HepG2 (cell line): ENCODE data around the gene TTLL13. TPM values are rescaled to one million over a fixed set of nuclear protein-coding genes. Genes with fewer than 3 reads are reported as not detected.

Source experiments
- CEBPG ChIP-seq: IDR thresholded peaks from 2 replicates; pipeline ENCODE4 v1.6.1; 2016
- FOXK1 ChIP-seq: sonication (generic); formaldehyde crosslinking; IDR thresholded peaks from 2 replicates; pipeline ENCODE4 v1.4.0; 2020; ENCODE audit warnings: low read depth, missing genetic modification reagents, borderline replicate concordance
- HNRNPH1 ChIP-seq: fragments of 200-400 bp; formaldehyde crosslinking; optimal IDR thresholded peaks from 2 replicates; pipeline ENCODE3; 2017; ENCODE audit warnings: mild to moderate bottlenecking, low read depth, low read length
- HOXA5 ChIP-seq: sonication (generic); formaldehyde crosslinking; IDR thresholded peaks from 2 replicates; pipeline ENCODE4 v1.4.0; 2020; ENCODE audit warnings: missing genetic modification reagents
- HOXA9 ChIP-seq: sonication (generic); formaldehyde crosslinking; IDR thresholded peaks from 2 replicates; pipeline ENCODE4 v1.8.1; 2022; ENCODE audit warnings: missing genetic modification reagents, mild to moderate bottlenecking, moderate library complexity, borderline replicate concordance
- HOXD1 ChIP-seq: sonication (generic); formaldehyde crosslinking; IDR thresholded peaks from 2 replicates; pipeline ENCODE4 v1.5.0; 2020; ENCODE audit warnings: missing genetic modification reagents
- ZNF251 ChIP-seq: sonication (generic); formaldehyde crosslinking; IDR thresholded peaks from 2 replicates; pipeline ENCODE4 v1.9.0; 2021; ENCODE audit warnings: mild to moderate bottlenecking, missing genetic modification reagents
- ZNF296 ChIP-seq: sonication (generic); formaldehyde crosslinking; conservative IDR thresholded peaks from 2 replicates; pipeline ENCODE4 v1.5.0; 2020; ENCODE audit warnings: mild to moderate bottlenecking, missing genetic modification reagents
- ZNF460 ChIP-seq: sonication (generic); formaldehyde crosslinking; IDR thresholded peaks from 2 replicates; pipeline ENCODE4 v1.5.1; 2020; ENCODE audit warnings: missing genetic modification reagents, mild to moderate bottlenecking, borderline replicate concordance
- ZNF746 ChIP-seq: sonication (generic); formaldehyde crosslinking; IDR thresholded peaks from 2 replicates; pipeline ENCODE4 v1.8.0; 2022; ENCODE audit warnings: mild to moderate bottlenecking, missing genetic modification reagents
- ZNF768 ChIP-seq: sonication (generic); formaldehyde crosslinking; IDR thresholded peaks from 2 replicates; pipeline ENCODE4 v1.4.0; 2020; ENCODE audit warnings: missing genetic modification reagents
- ZNF775 ChIP-seq: sonication (generic); formaldehyde crosslinking; IDR thresholded peaks from 2 replicates; pipeline ENCODE4 v1.4.0; 2020; ENCODE audit warnings: missing genetic modification reagents, mild to moderate bottlenecking, moderate library complexity, borderline replicate concordance
- ZNF780A ChIP-seq: sonication (generic); formaldehyde crosslinking; IDR thresholded peaks from 2 replicates; pipeline ENCODE4 v1.8.0; 2022; ENCODE audit warnings: mild to moderate bottlenecking, missing genetic modification reagents, moderate library complexity
- ZNF839 ChIP-seq: sonication (generic); formaldehyde crosslinking; IDR thresholded peaks from 2 replicates; pipeline ENCODE4 v1.4.0; 2020; ENCODE audit warnings: missing genetic modification reagents, mild to moderate bottlenecking, borderline replicate concordance
- polyA plus RNA-seq, 8 experiments: library from polyadenylated mRNA; depleted of rRNA in 3 of 8; stranded (reverse) in 7 of 8; unstranded in 1 of 8; fragments of >200 nt; fragmentation: Illumina TruSeq in 4 of 8; extraction: Trizol in 4 of 8; gene quantifications; 2 replicates each; pipeline versions ENCODE4 v1.2.1 to v1.2.3, GENCODE V29; 2011 to 2016; ENCODE audit warnings: low read depth in 4 of 8, missing spikeins in 1 of 8, mixed read lengths in 1 of 8; ENCODE audit not compliant: insufficient read depth in 1 of 8
- total RNA-seq, 5 experiments: library from RNA; depleted of rRNA; stranded (reverse); fragments of >200 nt; fragmentation: Illumina TruSeq; extraction: Trizol; gene quantifications; 2 replicates each; pipeline ENCODE4 v1.2.3, GENCODE V29; 2016; ENCODE audit warnings: low read depth in 1 of 5
- TF ChIP-seq, protein P1 (sequence below): sonication (generic); formaldehyde crosslinking; IDR thresholded peaks from 2 replicates; pipeline ENCODE4 v1.4.0; 2020; ENCODE audit warnings: missing genetic modification reagents, borderline replicate concordance
- TF ChIP-seq, protein P2 (sequence below): sonication (generic); formaldehyde crosslinking; IDR thresholded peaks from 2 replicates; pipeline ENCODE4 v1.8.1; 2023; ENCODE audit warnings: missing genetic modification reagents, inconsistent platforms, borderline replicate concordance
- TF ChIP-seq, protein P3 (sequence below): sonication (generic); formaldehyde crosslinking; IDR thresholded peaks from 2 replicates; pipeline ENCODE4 v1.4.0; 2020; ENCODE audit warnings: mild to moderate bottlenecking, missing genetic modification reagents
- TF ChIP-seq, protein P4 (sequence below): sonication (generic); formaldehyde crosslinking; IDR thresholded peaks from 2 replicates; pipeline ENCODE4 v1.9.0; 2022; ENCODE audit warnings: low read depth, missing genetic modification reagents

Gene TTLL13
- total and polyA plus RNA-seq, 2 of the 13 experiments (the other 11 are each of a cell fraction or from before 2014, with no cell fraction given), result 0.07 to 0.29 TPM

DNA sequence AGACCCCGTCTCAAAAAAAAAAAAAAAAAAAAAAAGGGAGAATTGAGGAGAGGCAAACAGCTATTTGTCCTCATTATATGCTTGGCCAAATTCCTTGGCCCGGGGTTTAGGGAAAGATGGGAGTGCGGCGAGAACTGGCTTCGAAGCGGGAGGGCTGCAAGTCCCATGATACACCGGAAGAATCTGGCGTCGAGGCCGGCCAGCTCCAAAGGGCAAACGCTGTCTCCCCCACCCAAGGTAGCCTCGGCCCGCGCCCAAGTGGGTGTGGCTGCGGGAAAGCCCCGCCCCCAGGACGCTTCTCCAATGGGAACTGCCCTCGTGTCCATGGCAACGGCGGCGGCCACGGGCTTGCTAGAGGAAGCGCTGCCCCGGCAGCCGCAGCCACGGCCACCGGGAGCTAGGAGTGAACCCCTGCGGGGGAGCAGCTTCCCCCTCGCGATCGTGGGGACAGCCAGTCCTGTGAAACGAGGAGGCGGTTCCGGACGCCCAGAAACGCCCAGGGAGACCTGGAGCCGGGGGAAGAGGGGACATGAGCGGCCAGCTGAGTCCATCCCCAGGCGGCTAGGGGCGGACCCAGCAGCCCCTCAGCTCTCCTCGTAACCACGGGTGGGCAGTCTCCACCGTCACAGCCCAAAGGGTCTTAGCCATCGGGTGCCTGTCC is at the start of gene TTLL13 (continued):
- peak; percentile 50; the same call in 1 of the 2 replicates for TF ChIP-seq ZNF746 (CRISPR knock-in tag)
- no peak for TF ChIP-seq HOXA9 (CRISPR knock-in tag)
- TF ChIP-seq ZNF780A (CRISPR knock-in tag), result no peak
- TF ChIP-seq, protein P1, sequence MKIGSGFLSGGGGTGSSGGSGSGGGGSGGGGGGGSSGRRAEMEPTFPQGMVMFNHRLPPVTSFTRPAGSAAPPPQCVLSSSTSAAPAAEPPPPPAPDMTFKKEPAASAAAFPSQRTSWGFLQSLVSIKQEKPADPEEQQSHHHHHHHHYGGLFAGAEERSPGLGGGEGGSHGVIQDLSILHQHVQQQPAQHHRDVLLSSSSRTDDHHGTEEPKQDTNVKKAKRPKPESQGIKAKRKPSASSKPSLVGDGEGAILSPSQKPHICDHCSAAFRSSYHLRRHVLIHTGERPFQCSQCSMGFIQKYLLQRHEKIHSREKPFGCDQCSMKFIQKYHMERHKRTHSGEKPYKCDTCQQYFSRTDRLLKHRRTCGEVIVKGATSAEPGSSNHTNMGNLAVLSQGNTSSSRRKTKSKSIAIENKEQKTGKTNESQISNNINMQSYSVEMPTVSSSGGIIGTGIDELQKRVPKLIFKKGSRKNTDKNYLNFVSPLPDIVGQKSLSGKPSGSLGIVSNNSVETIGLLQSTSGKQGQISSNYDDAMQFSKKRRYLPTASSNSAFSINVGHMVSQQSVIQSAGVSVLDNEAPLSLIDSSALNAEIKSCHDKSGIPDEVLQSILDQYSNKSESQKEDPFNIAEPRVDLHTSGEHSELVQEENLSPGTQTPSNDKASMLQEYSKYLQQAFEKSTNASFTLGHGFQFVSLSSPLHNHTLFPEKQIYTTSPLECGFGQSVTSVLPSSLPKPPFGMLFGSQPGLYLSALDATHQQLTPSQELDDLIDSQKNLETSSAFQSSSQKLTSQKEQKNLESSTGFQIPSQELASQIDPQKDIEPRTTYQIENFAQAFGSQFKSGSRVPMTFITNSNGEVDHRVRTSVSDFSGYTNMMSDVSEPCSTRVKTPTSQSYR (CRISPR knock-in tag), result no peak
- no peak for TF ChIP-seq CEBPG (CRISPR knock-in tag)
- TF ChIP-seq, protein P2, sequence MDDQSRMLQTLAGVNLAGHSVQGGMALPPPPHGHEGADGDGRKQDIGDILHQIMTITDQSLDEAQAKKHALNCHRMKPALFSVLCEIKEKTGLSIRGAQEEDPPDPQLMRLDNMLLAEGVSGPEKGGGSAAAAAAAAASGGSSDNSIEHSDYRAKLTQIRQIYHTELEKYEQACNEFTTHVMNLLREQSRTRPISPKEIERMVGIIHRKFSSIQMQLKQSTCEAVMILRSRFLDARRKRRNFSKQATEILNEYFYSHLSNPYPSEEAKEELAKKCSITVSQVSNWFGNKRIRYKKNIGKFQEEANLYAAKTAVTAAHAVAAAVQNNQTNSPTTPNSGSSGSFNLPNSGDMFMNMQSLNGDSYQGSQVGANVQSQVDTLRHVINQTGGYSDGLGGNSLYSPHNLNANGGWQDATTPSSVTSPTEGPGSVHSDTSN (CRISPR knock-in tag), result no peak
- TF ChIP-seq, protein P3, sequence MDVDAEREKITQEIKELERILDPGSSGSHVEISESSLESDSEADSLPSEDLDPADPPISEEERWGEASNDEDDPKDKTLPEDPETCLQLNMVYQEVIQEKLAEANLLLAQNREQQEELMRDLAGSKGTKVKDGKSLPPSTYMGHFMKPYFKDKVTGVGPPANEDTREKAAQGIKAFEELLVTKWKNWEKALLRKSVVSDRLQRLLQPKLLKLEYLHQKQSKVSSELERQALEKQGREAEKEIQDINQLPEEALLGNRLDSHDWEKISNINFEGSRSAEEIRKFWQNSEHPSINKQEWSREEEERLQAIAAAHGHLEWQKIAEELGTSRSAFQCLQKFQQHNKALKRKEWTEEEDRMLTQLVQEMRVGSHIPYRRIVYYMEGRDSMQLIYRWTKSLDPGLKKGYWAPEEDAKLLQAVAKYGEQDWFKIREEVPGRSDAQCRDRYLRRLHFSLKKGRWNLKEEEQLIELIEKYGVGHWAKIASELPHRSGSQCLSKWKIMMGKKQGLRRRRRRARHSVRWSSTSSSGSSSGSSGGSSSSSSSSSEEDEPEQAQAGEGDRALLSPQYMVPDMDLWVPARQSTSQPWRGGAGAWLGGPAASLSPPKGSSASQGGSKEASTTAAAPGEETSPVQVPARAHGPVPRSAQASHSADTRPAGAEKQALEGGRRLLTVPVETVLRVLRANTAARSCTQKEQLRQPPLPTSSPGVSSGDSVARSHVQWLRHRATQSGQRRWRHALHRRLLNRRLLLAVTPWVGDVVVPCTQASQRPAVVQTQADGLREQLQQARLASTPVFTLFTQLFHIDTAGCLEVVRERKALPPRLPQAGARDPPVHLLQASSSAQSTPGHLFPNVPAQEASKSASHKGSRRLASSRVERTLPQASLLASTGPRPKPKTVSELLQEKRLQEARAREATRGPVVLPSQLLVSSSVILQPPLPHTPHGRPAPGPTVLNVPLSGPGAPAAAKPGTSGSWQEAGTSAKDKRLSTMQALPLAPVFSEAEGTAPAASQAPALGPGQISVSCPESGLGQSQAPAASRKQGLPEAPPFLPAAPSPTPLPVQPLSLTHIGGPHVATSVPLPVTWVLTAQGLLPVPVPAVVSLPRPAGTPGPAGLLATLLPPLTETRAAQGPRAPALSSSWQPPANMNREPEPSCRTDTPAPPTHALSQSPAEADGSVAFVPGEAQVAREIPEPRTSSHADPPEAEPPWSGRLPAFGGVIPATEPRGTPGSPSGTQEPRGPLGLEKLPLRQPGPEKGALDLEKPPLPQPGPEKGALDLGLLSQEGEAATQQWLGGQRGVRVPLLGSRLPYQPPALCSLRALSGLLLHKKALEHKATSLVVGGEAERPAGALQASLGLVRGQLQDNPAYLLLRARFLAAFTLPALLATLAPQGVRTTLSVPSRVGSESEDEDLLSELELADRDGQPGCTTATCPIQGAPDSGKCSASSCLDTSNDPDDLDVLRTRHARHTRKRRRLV, result no peak
- no peak for TF ChIP-seq HNRNPH1
- TF ChIP-seq ZNF460 (CRISPR knock-in tag), result no peak
- TF ChIP-seq ZNF775, result no peak
- no peak for TF ChIP-seq ZNF839 (CRISPR knock-in tag)
- TF ChIP-seq ZNF296 (CRISPR knock-in tag), result no peak
- no peak for TF ChIP-seq HOXD1
- TF ChIP-seq ZNF251 (CRISPR knock-in tag), result no peak
- TF ChIP-seq ZNF768 (CRISPR knock-in tag), result peak; percentile 52; the same call in 1 of the 2 replicates
- no peak for TF ChIP-seq HOXA5 (CRISPR knock-in tag)
- TF ChIP-seq, protein P4, sequence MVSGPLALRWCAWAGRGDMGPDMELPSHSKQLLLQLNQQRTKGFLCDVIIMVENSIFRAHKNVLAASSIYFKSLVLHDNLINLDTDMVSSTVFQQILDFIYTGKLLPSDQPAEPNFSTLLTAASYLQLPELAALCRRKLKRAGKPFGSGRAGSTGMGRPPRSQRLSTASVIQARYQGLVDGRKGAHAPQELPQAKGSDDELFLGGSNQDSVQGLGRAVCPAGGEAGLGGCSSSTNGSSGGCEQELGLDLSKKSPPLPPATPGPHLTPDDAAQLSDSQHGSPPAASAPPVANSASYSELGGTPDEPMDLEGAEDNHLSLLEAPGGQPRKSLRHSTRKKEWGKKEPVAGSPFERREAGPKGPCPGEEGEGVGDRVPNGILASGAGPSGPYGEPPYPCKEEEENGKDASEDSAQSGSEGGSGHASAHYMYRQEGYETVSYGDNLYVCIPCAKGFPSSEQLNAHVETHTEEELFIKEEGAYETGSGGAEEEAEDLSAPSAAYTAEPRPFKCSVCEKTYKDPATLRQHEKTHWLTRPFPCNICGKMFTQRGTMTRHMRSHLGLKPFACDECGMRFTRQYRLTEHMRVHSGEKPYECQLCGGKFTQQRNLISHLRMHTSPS, result no peak
- TF ChIP-seq FOXK1 (CRISPR knock-in tag), result no peak
